Activated T-helper 2 cell treated with anti-CD3 and anti-CD28 coated beads, Interferon-gamma antibody, Interleukin-2, Interleukin-4, amounts not matched to agents 10 μg/mL and 5 μg/mL and 100 μg/mL, durations not matched to agents 14 hours and 24 hours and 36 hours (primary cell): ENCODE data around the gene SRP14. TPM values are rescaled to one million over a fixed set of nuclear protein-coding genes. Genes with fewer than 3 reads are reported as not detected.
"Not testable (repeated sequence)": the region's sequence is repeated elsewhere in the genome, so short reads cannot be mapped to it uniquely, and the experiment has no call there.

Experiments
- DNase-seq: peaks from one replicate; pipeline ENCODE4 v3.0.0; 2021; ENCODE audit warnings: low spot score
- H3K27ac Mint-ChIP-seq: one replicate; pipeline ENCODE4 v1.8.0; 2021; ENCODE audit warnings: mixed read lengths
- H3K27me3 Mint-ChIP-seq: one replicate; pipeline ENCODE4 v1.8.0; 2021; ENCODE audit warnings: low read depth, mixed read lengths
- H3K36me3 Mint-ChIP-seq: one replicate; pipeline ENCODE4 v1.8.0; 2021; ENCODE audit warnings: low read depth, mixed read lengths
- H3K4me1 Mint-ChIP-seq: one replicate; pipeline ENCODE4 v1.8.0; 2021; ENCODE audit warnings: low read depth, mixed read lengths
- H3K4me3 Mint-ChIP-seq: one replicate; pipeline ENCODE4 v1.8.0; 2021; ENCODE audit warnings: low read depth, mild to moderate bottlenecking, moderate library complexity, mixed read lengths
- H3K9me3 Mint-ChIP-seq: one replicate; pipeline ENCODE4 v1.8.0; 2021; ENCODE audit warnings: mixed read lengths
- intact Hi-C: fragments of 100-400 bp; cut with micrococcal nuclease; formaldehyde crosslinking; loops from one replicate; pipeline ENCODE4 v1.15.1; 2023
- total RNA-seq: library from RNA; stranded (reverse); gene quantifications from 2 replicates; pipeline ENCODE4 v1.2.3, GENCODE V29; 2022

The SRP14 gene
- total RNA-seq, 1 donor from 2014 or later = 167 TPM

DNA sequence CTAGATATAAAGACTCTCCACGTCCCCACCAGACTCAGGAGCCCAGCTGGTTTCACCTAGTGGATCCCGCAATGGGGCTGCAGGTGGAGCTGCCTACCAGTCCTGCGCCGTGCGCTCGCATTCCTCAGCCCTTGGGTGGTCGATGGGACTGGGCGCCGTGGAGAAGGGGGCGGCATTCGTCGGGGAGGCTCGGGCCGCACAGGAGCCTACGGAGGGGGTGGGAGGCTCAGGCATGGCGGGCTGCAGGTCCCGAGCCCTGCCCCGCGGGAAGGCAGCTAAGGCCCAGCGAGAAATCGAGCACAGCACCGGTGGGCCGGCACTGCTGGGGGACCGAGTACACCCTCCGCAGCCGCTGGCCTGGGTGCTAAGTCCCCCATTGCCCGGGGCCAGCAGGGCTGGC lies 35.7 kb upstream of the SRP14 start:
- H3K4me3 Mint-ChIP-seq, H3K36me3 Mint-ChIP-seq, DNase-seq, intact Hi-C loops, H3K4me1 Mint-ChIP-seq, H3K27ac Mint-ChIP-seq, H3K27me3 Mint-ChIP-seq, H3K9me3 Mint-ChIP-seq: not testable (repeated sequence)

DNA sequence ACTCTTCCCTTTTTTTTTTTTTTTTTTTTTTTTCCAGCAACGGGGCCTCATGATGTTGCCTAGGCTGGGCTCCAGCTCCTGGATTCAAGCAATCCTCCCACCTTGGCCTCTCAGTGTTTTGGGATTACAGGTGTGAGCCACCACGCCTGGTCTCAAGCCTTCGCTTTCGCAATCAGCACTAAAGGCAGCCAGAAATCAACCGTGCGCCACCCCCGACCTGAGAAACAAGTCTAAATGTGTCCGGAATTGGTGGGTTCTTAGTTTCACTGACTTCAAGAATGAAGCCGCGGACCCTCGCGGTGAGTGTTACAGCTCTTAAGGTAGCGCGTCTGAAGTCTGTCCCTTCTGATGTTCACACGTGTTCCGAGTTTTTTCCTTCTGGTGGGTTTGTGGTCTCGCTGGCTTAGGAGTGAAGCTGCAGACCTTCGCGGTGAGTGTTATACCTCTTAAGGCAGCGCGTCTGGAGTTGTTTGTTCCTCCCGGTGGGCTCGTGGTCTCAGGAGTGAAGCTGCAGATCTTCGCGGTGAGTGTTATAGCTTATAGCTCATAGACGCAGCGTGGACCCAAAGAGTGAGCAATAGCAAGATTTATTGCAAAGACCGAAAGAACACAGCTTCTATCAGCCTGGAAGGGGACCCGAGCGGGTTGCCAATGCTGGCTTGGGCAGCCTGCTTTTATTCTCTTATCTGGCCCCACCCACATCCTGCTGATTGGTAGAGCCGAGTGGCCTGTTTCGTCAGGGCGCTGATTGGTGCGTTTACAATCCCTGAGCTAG lies 34.9 kb upstream of the SRP14 start:
- H3K4me3 Mint-ChIP-seq, DNase-seq, H3K4me1 Mint-ChIP-seq, H3K27me3 Mint-ChIP-seq, H3K36me3 Mint-ChIP-seq, H3K9me3 Mint-ChIP-seq, intact Hi-C loops, H3K27ac Mint-ChIP-seq: not testable (repeated sequence)

DNA sequence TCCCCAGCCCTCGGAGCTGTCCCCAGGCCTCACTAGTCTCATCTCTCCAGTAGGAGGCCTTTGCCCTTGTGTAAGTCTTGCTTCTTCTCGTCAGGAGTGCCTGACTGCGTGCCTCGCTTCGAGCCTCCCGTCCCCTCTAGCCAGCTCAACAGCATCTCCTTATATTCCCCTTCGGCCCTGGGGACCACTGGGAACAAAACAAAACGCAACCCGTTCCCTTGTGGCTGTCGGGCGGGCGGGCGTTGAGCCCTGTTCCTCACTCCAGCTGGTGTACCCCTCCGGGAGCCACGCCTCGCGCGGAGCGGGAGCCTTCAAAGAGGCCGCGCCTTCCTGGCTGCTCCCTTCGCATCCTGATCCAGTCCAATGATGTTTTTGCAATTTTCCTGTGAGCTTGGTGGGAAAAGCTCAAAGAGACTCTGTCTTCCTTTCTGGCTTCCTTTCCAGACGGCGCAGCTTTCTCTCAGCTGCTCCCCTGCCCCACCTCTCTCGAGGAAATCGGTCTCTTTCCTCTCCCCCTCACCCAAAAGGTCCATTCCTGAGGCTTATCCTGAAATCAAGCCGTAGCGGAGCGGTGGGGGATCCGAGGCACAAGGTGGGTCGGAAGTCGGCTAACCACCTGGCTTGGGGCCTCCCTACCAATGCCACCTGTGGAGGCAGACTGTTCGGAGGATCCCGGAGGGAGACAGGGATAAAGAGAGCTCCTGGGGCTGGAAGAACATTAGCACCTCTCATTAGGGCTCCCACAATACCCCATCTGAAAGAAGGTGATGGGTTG lies 33.4 kb upstream of the SRP14 start:
- Mint-ChIP-seq H3K27me3 (no peaks in the 10 kb centered on the region), H3K36me3 (no peaks in the 10 kb centered on the region), H3K27ac (no peak overlapping the region), H3K4me3 (no peak overlapping the region), H3K9me3 (no peaks in the 10 kb centered on the region), H3K4me1 (peaks cover 8% of the 10 kb centered on the region)
- DNase-seq = no peak
- intact Hi-C loops = no loop called here

DNA sequence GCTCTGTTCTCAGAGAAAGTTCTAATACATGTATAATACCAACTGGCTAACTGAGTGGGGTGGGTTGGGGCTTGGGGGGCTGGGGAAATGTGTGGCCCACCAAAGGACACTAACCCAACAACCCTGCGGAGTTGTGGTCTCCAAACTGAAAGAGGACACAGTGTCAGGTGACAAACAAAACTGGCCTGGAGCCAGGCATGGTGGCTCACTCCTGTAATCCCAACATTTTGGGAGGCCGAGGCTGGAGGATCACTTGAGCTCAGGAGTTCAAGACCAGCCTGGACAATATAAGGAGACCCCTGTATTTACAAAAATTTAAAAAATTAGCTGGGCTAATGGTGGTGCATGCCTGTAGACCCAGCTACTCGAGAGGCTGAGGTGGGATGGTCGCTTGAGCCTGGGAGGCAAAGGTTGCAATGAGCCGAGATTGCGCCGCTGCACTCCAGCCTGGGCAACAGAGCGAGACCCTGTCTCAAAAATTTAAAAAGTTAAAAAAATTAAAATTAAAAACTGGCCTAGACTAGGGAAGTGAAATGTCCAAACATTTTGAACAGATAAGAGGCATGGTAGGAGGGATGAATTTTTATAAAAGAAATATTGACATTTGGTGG lies 31.7 kb upstream of the SRP14 start:
- Mint-ChIP-seq H3K9me3 (no peaks in the 10 kb centered on the region), H3K4me3 (no peak overlapping the region), H3K4me1 (peaks cover 8% of the 10 kb centered on the region), H3K36me3 (no peaks in the 10 kb centered on the region), H3K27ac (no peak overlapping the region), H3K27me3 (no peaks in the 10 kb centered on the region)
- intact Hi-C loops = no loop called here
- DNase-seq = no peak

GRCh38 chr15:40070166-40070557 lies 31.2 kb upstream of the SRP14 start:
- intact Hi-C loops = no loop called here
- Mint-ChIP-seq H3K27me3 (no peaks in the 10 kb centered on the region), H3K4me1 (peaks cover 8% of the 10 kb centered on the region), H3K27ac (no peak overlapping the region), H3K9me3 (no peaks in the 10 kb centered on the region), H3K36me3 (no peaks in the 10 kb centered on the region), H3K4me3 (no peak overlapping the region)
- no peak for DNase-seq

GRCh38 chr15:40069178-40070165 lies 30.5 kb upstream of the SRP14 start:
- peaks cover 4% of the 10 kb centered on the region for H3K36me3 Mint-ChIP-seq
- H3K4me3 Mint-ChIP-seq = no peak overlapping the region
- intact Hi-C loops = no loop called here
- H3K27me3 Mint-ChIP-seq = no peaks in the 10 kb centered on the region
- H3K9me3 Mint-ChIP-seq = no peaks in the 10 kb centered on the region
- H3K4me1 Mint-ChIP-seq = peaks cover 15% of the 10 kb centered on the region
- DNase-seq = no peak
- no peak overlapping the region for H3K27ac Mint-ChIP-seq

DNA sequence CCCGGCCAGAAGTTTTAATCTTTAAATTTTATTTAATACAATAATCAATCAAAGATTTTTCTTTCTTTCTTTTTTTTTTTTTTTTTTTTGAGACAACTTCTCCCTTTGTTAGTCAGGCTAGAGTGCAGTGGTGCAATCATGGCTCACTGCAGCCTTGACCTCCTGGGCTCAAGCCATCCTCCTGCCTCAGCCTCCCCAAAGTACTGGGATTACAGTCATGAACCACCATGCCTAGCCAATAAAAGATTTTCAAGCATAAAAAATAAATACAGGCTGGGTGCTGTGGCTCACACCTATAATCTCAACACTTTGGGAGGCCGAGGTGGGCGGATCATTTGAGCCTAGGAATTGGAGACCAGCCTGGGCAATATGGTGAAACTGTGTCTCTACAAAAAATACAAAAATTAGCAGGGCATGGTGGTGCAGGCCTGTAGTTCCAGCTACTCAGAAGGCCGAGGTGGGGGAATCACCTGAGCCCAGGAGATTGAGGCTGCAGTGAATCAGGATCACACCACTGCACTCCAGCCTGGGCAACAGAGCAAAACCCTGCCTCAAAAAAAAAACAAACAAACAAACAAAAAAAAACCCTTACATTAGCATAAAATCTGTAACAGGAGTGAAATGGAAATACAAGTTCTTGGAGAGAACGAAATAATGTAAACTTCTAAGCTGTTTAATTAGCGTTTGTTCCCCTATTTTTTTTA lies 29.1 kb upstream of the SRP14 start:
- H3K27me3 Mint-ChIP-seq = no peaks in the 10 kb centered on the region
- peaks cover 5% of the 10 kb centered on the region for H3K36me3 Mint-ChIP-seq
- H3K4me1 Mint-ChIP-seq = peaks cover 15% of the 10 kb centered on the region
- no peak overlapping the region for H3K27ac Mint-ChIP-seq
- H3K4me3 Mint-ChIP-seq = no peak overlapping the region
- DNase-seq = no peak
- H3K9me3 Mint-ChIP-seq = no peaks in the 10 kb centered on the region
- intact Hi-C loops = no loop called here

- peaks cover 5% of the 10 kb centered on the region for H3K36me3 Mint-ChIP-seq
- H3K4me1 Mint-ChIP-seq = peaks cover 15% of the 10 kb centered on the region
- no peak overlapping the region for H3K27ac Mint-ChIP-seq
- H3K27me3 Mint-ChIP-seq = no peaks in the 10 kb centered on the region
- H3K9me3 Mint-ChIP-seq = no peaks in the 10 kb centered on the region
- no peak for DNase-seq
- no peak overlapping the region for H3K4me3 Mint-ChIP-seq
- intact Hi-C loops = no loop called here
These were observed 27.6 kb upstream of the SRP14 start for GRCh38 chr15:40066589-40066988.

DNA sequence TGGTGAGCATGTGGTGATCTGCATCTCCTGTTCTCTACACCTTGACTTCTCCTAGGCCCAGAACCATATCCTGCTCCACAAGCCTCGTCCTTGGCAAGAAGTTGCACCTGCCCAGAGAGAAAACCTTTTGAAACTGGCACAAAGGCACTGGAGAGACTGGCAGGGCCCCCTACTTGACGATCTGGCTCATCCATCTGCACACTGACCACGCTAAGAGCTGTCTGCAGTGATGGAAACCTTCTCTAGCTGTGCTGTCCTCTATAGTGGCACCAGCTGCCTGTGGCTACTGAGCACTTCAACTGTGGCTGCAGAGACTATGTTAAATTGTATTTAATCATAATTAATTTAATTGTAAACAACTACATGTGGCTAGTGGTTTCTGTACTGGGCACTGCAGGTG lies 26.2 kb upstream of the SRP14 start:
- intact Hi-C loops = loop anchor here (2.0 kb wide), 1 partner anchor 16 kb away; no protein-coding TSS in a partner anchor
- no peak overlapping the region for H3K4me3 Mint-ChIP-seq
- DNase-seq = no peak
- H3K27me3 Mint-ChIP-seq = no peaks in the 10 kb centered on the region
- H3K9me3 Mint-ChIP-seq = no peaks in the 10 kb centered on the region
- H3K4me1 Mint-ChIP-seq = peaks cover 15% of the 10 kb centered on the region
- H3K27ac Mint-ChIP-seq = no peak overlapping the region
- H3K36me3 Mint-ChIP-seq = peaks cover 5% of the 10 kb centered on the region

DNA sequence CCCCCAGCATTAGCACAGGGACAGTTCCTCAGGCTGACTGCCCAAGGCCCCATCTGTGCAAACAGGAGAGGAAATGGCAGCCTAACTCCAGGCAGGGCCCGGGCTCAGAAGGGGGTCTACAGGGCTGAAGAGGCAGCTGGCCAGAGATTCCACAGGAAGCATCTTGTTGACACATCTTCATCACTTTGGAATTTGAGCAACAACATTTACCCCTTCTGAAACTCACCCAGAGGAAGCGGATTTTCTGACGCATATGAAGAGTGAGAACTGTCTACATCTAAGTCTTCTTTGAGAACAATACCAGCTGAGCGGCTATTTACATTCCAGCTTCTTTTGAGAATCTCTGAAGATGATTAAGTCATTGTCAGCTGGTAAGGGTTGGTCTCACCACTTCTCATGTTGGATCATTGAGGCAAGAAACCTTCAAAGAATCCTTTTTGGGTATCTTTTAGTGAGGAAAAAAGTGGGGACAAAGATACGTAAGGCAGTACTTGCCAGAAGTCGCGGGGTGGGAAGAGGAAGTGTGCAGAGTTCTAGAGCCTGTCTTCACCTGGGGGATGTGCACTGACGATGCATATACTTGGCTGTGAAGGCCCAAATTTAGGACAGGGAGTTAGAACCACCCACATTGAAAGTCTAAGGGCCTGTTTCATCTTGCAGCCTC lies 25.4 kb upstream of the SRP14 start:
- no peak for DNase-seq
- Mint-ChIP-seq H3K27ac (peak overlapping the region; percentile 64), H3K4me3 (peak overlapping the region; percentile 31), H3K9me3 (no peaks in the 10 kb centered on the region), H3K4me1 (peaks cover 18% of the 10 kb centered on the region), H3K27me3 (no peaks in the 10 kb centered on the region), H3K36me3 (peaks cover 5% of the 10 kb centered on the region)
- intact Hi-C loops = loop anchor here (1.0 to 2.0 kb wide), 2 partner anchors 16 to 44 kb away; partner anchors contain the start of gene BMF

DNA sequence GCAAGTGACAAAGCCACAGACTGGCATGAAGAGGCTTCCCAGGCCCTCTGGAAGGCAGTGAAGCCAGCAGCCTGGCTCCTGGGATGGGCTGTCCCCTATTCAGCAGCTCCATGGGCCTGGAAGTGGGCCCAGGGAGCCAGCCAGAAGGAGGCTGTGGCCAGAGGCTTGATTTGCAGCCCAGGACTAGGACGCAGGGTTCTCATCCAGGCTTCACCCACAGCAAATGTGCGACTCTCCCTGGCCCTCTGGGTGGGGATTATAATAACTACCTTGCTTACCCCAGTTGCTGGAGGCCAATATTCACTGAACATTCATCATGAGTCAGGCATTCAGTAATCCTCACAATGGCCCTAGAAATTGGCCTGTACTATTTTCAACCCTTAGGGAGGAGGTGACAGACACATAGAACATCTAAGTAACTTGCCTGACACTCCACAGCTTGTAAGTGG lies 24.6 kb upstream of the SRP14 start:
- Mint-ChIP-seq H3K9me3 (no peaks in the 10 kb centered on the region), H3K4me1 (peaks cover 20% of the 10 kb centered on the region), H3K27me3 (no peaks in the 10 kb centered on the region), H3K27ac (no peak overlapping the region), H3K4me3 (no peak overlapping the region), H3K36me3 (peaks cover 5% of the 10 kb centered on the region)
- DNase-seq = no peak
- intact Hi-C loops = loop anchor here (1.0 to 2.0 kb wide), 2 partner anchors 15 to 45 kb away; partner anchors contain the start of gene BMF
